ENCODE data around the gene WHRN.

WHRN gene

GRCh38 chr9:114375386-114376175, 129.7 kb downstream of the WHRN start:
- no peak for DNase-seq

DNA sequence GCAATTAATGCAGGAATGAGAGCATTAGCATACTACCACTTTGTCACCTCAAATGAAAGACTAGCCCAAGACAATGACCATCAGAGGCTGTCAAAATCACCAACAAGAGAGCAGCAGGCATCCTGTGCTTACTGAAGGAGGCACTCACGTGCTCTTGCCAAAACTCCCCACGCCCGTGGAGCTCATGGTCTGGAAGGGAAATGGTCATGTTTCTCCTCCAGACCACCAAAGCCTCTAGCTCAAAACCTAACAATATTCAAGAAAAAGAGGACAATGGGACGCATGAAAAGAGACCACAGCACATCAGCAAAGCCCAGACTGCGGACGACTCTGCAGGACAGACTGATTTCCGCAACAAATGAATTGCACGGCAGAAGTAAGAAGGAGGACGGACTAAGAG, 130.3 kb downstream of the WHRN start:
- DNase-seq = no peak

DNA sequence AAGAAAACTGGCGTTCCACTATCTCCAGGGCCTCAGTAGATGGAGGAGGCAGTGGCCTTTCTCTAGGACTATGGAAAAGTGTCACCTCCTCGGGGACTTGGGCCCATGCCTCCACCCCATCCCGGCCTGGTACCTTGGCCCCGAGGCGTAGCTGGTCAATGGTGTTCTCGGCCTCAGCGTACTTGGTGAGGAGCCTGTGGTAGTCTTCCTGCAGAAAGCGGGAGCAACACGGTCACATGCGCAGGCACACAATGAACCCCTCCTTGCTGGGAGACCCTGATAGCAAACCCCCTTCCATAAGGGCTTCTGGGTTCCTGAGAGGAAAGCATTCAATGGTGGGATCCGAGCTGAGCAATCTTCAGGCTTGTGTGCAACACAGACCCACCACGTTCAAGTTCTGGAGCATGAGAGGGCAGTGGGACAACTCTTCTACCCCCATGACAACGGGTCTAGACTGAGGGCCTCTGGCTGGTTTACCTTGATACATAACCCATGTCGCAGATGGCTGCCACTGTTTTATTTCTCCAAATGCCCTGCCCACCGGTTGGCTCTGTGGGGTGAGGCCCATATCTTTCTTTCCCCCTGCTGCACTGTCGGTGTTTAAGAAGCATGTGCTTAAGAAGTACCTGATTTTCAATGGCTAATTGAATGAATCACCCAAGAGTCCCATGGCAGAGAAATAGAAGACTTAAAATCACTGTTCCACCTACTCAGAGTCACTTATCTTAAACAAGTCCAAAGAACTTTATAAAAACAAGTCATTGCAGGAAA, 131.1 kb downstream of the WHRN start:
- no peak for DNase-seq

DNA sequence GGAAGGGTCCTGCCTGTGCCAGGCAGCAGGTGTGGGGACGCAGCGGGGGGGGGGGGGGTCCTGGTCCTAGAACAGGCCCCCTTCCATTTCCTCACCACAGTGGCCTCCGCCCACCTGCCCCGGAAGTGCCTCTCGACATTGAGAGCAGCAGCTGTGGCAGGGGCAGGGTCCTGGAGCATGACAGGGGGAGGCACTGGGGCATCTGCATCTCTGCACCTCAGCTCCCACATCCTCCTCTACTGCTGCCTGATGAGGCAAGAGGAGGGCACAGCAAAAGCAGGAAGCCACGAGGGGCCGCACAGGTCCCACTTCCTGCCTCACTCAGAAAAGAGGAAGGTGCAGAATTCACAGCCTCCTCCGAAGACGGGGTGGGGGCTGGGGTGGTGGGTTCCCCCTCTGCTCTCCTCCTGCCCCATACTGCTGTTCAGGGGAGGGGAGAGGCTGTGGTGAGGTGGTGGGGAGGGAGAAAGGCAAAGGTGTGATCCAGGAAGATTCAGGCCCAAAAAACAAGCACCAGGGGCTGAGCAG, 132.3 kb downstream of the WHRN start:
- DNase-seq = peak; percentile 92

GRCh38 chr9:114371973-114372917, 133.0 kb downstream of the WHRN start:
- DNase-seq = peak; percentile 57

GRCh38 chr9:114371343-114371944, 133.8 kb downstream of the WHRN start:
- DNase-seq = no peak

GRCh38 chr9:114370968-114371320, 134.3 kb downstream of the WHRN start:
- DNase-seq = no peak

GRCh38 chr9:114370251-114370967, 134.9 kb downstream of the WHRN start:
- DNase-seq = no peak

DNA sequence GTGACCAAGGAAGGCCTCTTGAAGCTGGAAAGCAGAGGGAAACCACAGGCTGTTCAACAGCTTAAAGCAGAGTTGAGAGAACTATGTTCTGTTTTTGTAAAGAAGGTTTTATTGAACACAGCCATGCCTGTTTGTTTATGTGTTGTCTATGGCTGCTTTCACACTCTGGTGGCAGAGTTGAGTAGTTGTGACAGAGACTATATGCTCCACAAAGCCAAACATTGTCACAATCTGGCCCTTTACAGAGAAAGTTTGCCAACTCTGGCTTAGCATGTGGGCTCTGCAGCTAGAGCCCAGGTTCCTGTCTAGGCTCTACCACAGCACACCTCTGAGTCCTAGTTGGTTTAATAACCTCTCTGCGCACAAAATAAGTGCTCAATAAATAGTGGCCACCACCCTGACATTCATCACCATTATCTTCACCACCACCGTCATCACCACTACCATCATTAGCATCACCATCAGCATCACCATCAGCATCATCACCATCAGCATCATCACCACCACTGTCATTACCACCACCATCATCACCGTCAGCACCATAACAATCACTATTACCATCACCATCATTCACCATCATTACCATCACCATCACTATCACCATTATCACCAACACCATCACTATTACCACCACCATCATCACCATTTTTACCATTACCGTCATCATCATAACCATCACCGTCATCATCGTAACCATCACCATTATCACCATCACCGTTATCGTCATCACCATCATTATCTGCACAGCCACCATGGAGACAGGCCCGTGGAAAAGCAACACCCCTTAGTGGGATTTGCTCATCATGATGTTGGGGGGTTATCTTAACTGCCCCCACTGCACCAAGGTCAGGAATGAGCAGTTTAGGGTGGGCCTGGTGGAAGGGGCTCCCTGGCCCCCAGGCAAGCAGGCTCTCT, 135.8 kb downstream of the WHRN start:
- DNase-seq = no peak

DNA sequence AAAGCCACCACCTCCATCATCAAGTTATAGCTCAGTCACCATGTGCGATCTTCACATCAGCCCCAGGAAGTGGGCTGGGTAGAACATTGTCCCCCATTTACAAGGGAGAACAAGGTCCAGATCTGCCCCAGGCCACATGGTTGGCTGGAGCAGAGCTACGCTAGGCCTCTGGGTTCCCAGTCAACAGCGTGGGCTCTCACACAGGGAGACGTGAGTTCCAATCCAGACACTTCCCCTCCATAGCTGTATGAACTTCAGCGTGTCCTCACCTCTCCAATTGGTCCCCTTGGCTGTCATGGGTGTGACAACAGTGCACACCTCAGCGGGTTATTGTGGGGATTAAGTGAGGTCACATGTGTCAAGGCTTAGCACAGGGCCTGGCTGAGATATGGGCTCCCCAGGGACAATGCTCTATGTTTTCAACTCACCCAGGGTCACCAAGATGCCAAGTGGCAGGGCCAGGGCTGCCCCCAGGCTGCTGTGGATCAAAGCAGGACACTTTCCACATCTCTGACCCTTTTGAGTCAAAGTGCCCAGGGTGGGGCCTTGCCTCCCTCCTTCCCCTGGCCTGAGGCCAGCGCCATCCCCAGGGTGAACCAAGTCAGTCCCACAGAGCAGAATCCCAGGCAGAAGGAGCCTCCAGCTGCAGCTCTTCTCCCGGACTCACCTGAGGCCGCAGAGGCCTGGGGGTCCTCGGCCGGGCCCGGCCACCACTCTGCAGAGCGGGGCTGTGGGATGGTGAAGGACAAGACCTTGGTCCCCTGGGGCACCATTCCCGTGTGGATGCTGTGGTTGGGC, 137.3 kb downstream of the WHRN start:
- no peak for DNase-seq

- no peak for DNase-seq
Observed at GRCh38 chr9:114367366-114367765, 137.9 kb downstream of the WHRN start.

DNA sequence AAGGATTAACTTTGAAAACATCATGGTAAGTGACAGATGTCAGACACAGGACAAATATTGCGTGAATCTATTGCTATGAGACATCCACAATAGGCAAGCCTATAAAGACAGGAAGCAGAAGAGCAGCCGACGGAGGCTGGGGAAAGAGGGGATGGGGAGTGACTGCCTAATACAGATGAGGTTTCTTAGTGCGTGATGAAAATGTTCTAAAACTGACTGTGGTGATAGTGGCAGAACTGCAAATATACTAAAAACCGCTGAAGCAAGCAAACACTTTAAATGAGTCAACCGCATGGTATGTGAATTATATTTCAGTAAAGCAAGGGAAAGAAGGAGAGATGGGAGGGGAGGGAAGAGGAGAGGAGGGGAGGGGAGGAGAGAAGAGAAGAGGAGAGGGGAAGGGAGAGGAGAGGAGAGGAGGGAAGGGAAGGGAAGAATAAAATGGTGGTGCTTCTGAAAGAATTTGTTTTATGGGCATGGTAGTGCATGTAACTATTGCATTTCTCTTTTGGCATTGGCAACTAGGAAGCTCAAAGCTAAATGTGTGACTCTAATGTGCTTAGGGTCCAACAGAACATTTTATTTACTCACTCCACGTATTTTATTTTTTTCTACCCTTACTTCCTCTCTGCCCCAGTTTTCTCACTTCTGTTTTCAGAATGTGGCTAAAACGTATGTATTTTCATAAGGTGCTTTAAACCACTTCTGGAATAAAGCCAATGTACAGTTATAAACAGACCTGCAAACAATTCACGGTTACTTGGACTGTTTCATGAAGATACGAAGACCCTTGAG, 138.7 kb downstream of the WHRN start:
- DNase-seq = no peak

DNA sequence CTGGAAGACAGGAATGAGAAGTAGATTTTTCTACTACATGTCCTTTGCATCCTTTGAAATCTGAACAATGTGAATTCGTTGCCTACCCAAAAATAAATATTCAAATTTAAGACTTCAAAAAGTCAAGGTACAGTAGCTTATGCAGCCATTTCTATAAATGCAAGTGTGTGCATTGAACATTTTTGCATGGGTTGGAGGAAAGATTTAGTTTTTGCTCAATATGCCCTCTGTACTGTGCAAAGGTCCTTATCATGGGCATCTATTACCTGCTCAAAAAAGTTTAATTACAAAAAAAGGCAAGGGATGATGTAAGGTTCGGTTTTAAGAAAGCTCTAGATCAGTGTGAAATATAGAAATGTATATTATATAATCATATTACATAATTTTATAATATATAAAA, 140.1 kb downstream of the WHRN start:
- DNase-seq = no peak

DNA sequence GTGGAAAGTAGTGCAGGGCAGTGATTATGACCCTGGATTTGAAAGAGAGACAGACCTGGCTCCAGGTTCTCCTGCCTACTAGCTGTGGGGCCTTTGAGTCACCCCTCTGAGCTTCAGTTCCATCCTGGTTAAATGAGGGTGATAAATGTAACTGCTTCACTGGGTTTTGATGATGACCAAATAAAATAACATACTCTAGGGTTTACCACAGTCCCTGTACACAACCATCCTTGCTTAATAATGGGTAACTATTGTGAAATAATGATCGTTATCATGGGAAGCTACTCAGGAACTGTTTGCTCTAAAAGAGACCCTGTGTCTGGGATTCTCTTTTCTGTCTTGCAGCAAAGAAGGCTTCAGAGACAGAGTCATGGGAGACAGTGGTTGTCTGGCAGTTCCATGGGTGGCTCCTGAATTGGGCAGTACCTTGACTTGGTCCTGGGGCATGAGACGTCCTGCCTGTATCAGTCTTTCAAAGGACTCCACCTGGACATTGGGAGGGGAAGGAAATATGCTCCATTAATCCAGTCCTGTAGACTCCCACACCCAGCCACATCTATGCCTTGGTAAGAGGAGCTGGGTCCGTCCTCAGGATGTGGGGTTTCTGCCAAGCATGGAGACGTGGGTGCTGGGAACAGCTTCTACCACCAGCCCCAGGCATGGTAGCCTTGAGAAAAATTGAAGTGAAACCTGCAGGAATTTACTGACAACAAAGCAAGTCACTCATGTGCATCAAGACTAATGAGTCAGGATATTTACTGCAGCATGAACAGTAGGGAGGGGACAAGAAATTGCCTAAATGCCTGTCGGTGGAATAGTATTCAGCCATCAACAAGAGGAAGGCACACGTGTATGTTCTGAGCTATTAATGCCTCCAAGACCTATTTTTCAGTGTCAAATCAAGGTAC, 140.9 kb downstream of the WHRN start:
- DNase-seq = peak; percentile 13

DNA sequence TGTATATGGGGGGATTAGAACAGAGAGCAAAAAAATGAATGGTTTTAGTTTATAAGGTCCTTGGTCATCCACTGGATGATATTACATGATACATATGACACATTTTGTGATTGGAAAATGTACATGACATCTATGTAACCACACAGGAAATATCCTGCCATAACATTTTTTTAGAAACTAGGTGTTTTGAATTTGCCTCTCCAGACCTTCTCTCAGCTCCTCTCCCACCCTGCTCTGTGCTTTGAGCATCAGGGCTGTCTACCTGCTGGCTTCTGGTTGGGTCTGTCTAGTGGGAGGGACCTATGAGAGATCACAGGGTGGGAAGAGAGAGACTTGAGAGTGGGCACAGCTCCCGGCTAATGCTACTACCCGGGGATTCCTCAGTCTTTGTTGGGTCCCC, 141.8 kb downstream of the WHRN start:
- DNase-seq = no peak

GRCh38 chr9:114362394-114362793, 142.9 kb downstream of the WHRN start:
- DNase-seq = no peak

GRCh38 chr9:114361542-114361941, 143.7 kb downstream of the WHRN start:
- no peak for DNase-seq

DNA sequence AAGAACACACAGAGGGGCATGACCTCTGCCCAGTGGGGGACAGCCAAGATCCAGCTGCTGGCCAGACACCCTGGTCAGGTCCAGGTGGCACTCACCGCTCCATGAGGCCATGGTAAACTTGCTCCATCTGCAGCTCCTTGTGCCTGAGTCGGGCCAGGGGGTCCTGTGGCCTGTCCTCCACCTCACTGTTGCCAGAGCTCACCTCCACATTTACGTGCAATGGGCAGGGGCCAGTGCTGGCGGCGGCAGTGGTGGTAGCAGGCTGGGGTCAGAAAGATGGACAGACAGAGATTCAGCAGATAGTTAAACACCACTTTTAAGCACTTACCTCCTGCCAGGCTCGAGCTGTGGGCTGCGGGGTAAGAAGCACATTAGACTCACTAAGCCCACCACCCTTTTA, 145.5 kb downstream of the WHRN start:
- DNase-seq = no peak
